MM.1S (cell line): ENCODE data around the gene LRMDA.

Source experiments
- DNase-seq: peaks from one replicate; pipeline ENCODE4 v3.0.0-alpha.2; 2015
- H2AFZ ChIP-seq: fragments of 300-600 bp; sonication (generic); 2 replicates; pipeline ENCODE4 v1.6.0; 2016; ENCODE audit warnings: antibody characterized with exemption, low read length
- H3F3A ChIP-seq: fragments of 300-600 bp; sonication (generic); 2 replicates; pipeline ENCODE4 v1.6.1; 2016; ENCODE audit warnings: mild to moderate bottlenecking, antibody characterized with exemption, low read length, moderate library complexity, mixed read lengths; ENCODE audit not compliant: insufficient read depth
- H3K27ac ChIP-seq: fragments of 300-600 bp; sonication (generic); 2 replicates; pipeline ENCODE4 v1.5.1; 2016; ENCODE audit warnings: mild to moderate bottlenecking, low read length
- H3K27me3 ChIP-seq: fragments of 300-600 bp; sonication (generic); replicated peaks from 2 replicates; pipeline ENCODE4 v1.6.0; 2016; ENCODE audit warnings: low read length; ENCODE audit not compliant: insufficient read depth
- H3K36me3 ChIP-seq: fragments of 300-600 bp; sonication (generic); replicated peaks from 2 replicates; pipeline ENCODE4 v1.6.1; 2016; ENCODE audit warnings: mild to moderate bottlenecking, low read length, mixed read lengths; ENCODE audit not compliant: insufficient read depth
- H3K4me1 ChIP-seq: fragments of 300-600 bp; sonication (generic); 2 replicates; pipeline ENCODE4 v1.6.1; 2016; ENCODE audit warnings: low read length, mixed read lengths
- H3K4me2 ChIP-seq: fragments of 300-600 bp; sonication (generic); 2 replicates; pipeline ENCODE4 v1.6.0; 2016; ENCODE audit warnings: low read depth, low read length
- H3K4me3 ChIP-seq: fragments of 300-600 bp; sonication (generic); 2 replicates; pipeline ENCODE4 v1.5.1; 2016; ENCODE audit warnings: low read length, mixed read lengths
- H3K79me2 ChIP-seq: fragments of 300-600 bp; sonication (generic); 2 replicates; pipeline ENCODE4 v1.6.1; 2016; ENCODE audit warnings: mixed run types, low read length, mixed read lengths
- H3K9ac ChIP-seq: fragments of 300-600 bp; sonication (generic); 2 replicates; pipeline ENCODE4 v1.6.1; 2016; ENCODE audit warnings: low read length, mixed read lengths
- H3K9me2 ChIP-seq: fragments of 300-600 bp; sonication (generic); replicated peaks from 2 replicates; pipeline ENCODE4 v1.6.1; 2016; ENCODE audit warnings: mild to moderate bottlenecking, low read length, mixed read lengths; ENCODE audit not compliant: insufficient read depth
- H3K9me3 ChIP-seq: fragments of 300-600 bp; sonication (generic); replicated peaks from 2 replicates; pipeline ENCODE4 v1.6.1; 2016; ENCODE audit warnings: mild to moderate bottlenecking, low read length, mixed read lengths; ENCODE audit not compliant: insufficient read depth
- H4K20me1 ChIP-seq: fragments of 300-600 bp; sonication (generic); 2 replicates; pipeline ENCODE4 v1.6.1; 2016; ENCODE audit warnings: mild to moderate bottlenecking, low read length, moderate library complexity, mixed read lengths; ENCODE audit not compliant: insufficient read depth
- CTCF ChIP-seq: fragments of 300-600 bp; sonication (generic); IDR thresholded peaks from 2 replicates; pipeline ENCODE4 v1.5.1; 2016; ENCODE audit warnings: antibody characterized with exemption, low read length, mixed read lengths
- EZH2 ChIP-seq: fragments of 300-600 bp; sonication (generic); optimal IDR thresholded peaks from 2 replicates; pipeline ENCODE3; 2017; ENCODE audit warnings: low read depth, mild to moderate bottlenecking, antibody characterized with exemption, low read length, mixed read lengths
- EZH2phosphoT487 ChIP-seq: fragments of 300-600 bp; sonication (generic); IDR thresholded peaks from 2 replicates; pipeline ENCODE4 v1.6.1; 2018; ENCODE audit warnings: antibody characterized with exemption, low read length

The LRMDA gene

DNA sequence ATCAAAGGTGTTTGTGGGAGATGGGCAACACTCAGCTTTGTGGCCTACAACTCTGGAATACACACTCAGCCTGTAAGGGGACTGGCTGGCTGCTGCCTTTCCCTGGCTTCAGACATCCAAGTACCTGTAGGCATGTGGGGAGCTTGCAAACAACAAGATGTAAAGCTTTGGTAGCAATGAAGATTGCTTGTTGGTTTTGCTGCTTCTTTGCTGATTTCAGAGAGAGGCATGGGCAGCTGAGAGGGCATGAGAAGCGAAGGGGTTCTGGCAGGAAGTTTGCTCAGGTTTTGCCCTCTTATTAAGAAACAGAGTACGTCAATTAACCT lies 434.8 kb downstream of the LRMDA start:
- Histone ChIP-seq H3F3A (no peaks in the 10 kb centered on the region), H4K20me1 (no peaks in the 10 kb centered on the region), H3K9me2 (no peaks in the 10 kb centered on the region), H3K27ac (no peak overlapping the region), H3K9me3 (no peaks in the 10 kb centered on the region), H3K27me3 (no peaks in the 10 kb centered on the region), H3K4me1 (no peaks in the 10 kb centered on the region), H2AFZ (no peak overlapping the region), H3K9ac (no peak overlapping the region), H3K4me3 (no peak overlapping the region), H3K36me3 (no peaks in the 10 kb centered on the region), H3K4me2 (no peak overlapping the region), H3K79me2 (no peaks in the 10 kb centered on the region)
- no peak for DNase-seq
- TF ChIP-seq EZH2phosphoT487: no peak
- TF ChIP-seq EZH2: no peak
- TF ChIP-seq CTCF: no peak

- TF ChIP-seq EZH2 (no peak), EZH2phosphoT487 (no peak), CTCF (no peak)
- Histone ChIP-seq H3K9me3 (no peaks in the 10 kb centered on the region), H3K4me3 (no peak overlapping the region), H3K27ac (no peak overlapping the region), H3K27me3 (no peaks in the 10 kb centered on the region), H3K4me1 (no peaks in the 10 kb centered on the region), H3K36me3 (no peaks in the 10 kb centered on the region), H3K9ac (no peak overlapping the region), H3K4me2 (no peak overlapping the region), H3K9me2 (no peaks in the 10 kb centered on the region), H3K79me2 (no peaks in the 10 kb centered on the region), H3F3A (no peaks in the 10 kb centered on the region), H4K20me1 (no peaks in the 10 kb centered on the region), H2AFZ (no peak overlapping the region)
- no peak for DNase-seq
Observed at GRCh38 chr10:75866731-75867130, 435.3 kb downstream of the LRMDA start.

DNA sequence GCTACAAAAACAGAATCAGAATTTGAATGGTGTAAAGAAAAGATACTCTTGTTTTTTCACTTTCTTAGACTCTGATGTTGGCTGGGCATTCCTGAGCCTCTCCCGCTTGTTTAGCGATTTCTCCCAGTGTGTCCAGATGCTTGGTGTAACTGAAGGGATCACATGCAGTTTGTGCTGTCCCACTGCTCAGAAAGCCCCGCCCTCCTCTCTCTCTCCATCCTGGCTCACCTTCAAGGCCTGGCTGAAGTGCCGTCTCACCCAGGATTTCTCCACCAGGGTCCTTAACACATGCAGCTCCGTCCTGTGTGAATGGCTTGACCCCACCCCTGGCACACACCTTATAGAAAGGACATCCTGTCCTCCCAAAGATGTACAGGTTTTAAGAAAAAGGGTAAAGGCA lies 437.1 kb downstream of the LRMDA start:
- no peak for DNase-seq
- no peaks in the 10 kb centered on the region for H3K79me2 ChIP-seq
- no peaks in the 10 kb centered on the region for H3K36me3 ChIP-seq
- no peaks in the 10 kb centered on the region for H3K27me3 ChIP-seq
- H3K9ac ChIP-seq: no peak overlapping the region
- H4K20me1 ChIP-seq: no peaks in the 10 kb centered on the region
- TF ChIP-seq EZH2 (no peak), EZH2phosphoT487 (no peak), CTCF (no peak)
- no peak overlapping the region for H2AFZ ChIP-seq
- H3K9me2 ChIP-seq: no peaks in the 10 kb centered on the region
- H3K4me2 ChIP-seq: no peak overlapping the region
- H3K27ac ChIP-seq: no peak overlapping the region
- H3K9me3 ChIP-seq: no peaks in the 10 kb centered on the region
- H3F3A ChIP-seq: no peaks in the 10 kb centered on the region
- H3K4me3 ChIP-seq: no peak overlapping the region
- H3K4me1 ChIP-seq: no peaks in the 10 kb centered on the region
